NCI-H2227 (cell line): ENCODE data around the gene INSR.
"Not testable (repeated sequence)": the region's sequence is repeated elsewhere in the genome, so short reads cannot be mapped to it uniquely, and the experiment has no call there.

Experiments
- DNase-seq: peaks from one replicate; lab custom pipeline; 2025; ENCODE audit not compliant: unreplicated experiment; lab: John Stamatoyannopoulos, UW

The INSR gene

GRCh38 chr19:7225741-7226140, 68.5 kb downstream of the INSR start:
- DNase-seq, result no peak

- DNase-seq, result no peak
These were observed 69.2 kb downstream of the INSR start for GRCh38 chr19:7224995-7225394.

GRCh38 chr19:7224209-7224686, 70.0 kb downstream of the INSR start:
- DNase-seq, result no peak

GRCh38 chr19:7223429-7223828, 70.8 kb downstream of the INSR start:
- no peak for DNase-seq

- DNase-seq, result no peak
These were observed 75.2 kb downstream of the INSR start for GRCh38 chr19:7219056-7219455.

- no peak for DNase-seq
These were observed 76.4 kb downstream of the INSR start for GRCh38 chr19:7217861-7218260.

- no peak for DNase-seq
These were observed 77.8 kb downstream of the INSR start for GRCh38 chr19:7216373-7216902.

- DNase-seq, result no peak
These were observed 79.0 kb downstream of the INSR start for GRCh38 chr19:7215176-7215575.

- DNase-seq, result no peak
These were observed 79.7 kb downstream of the INSR start for GRCh38 chr19:7214324-7215089.

- DNase-seq, result no peak
These were observed 80.4 kb downstream of the INSR start for GRCh38 chr19:7213628-7214323.

GRCh38 chr19:7211191-7211951, 82.8 kb downstream of the INSR start:
- DNase-seq, result no peak

GRCh38 chr19:7210359-7210758, 83.9 kb downstream of the INSR start:
- DNase-seq, result no peak

GRCh38 chr19:7209597-7210325, 84.5 kb downstream of the INSR start:
- DNase-seq, result not testable (repeated sequence)

- not testable (repeated sequence) for DNase-seq
These were observed 85.2 kb downstream of the INSR start for GRCh38 chr19:7209036-7209435.

GRCh38 chr19:7203332-7203731, 90.9 kb downstream of the INSR start:
- DNase-seq, result no peak

GRCh38 chr19:7202888-7203287, 91.3 kb downstream of the INSR start:
- DNase-seq, result no peak

GRCh38 chr19:7200736-7201135, 93.5 kb downstream of the INSR start:
- DNase-seq, result no peak

- no peak for DNase-seq
These were observed 94.3 kb downstream of the INSR start for GRCh38 chr19:7199613-7200533.

- DNase-seq, result peak; percentile 94
These were observed 96.2 kb downstream of the INSR start for GRCh38 chr19:7197760-7198696.
